HCT116 (cell line): ENCODE data around the gene DACH2. TPM values are rescaled to one million over a fixed set of nuclear protein-coding genes. Genes with fewer than 3 reads are reported as not detected.

Experiments used
- ATAC-seq: fragments of 200-7000 bp; cut with Tn5 transposase; 2 replicates; pipeline ENCODE4 v1.9.1; 2020; ENCODE audit warnings: mild to moderate bottlenecking, moderate library complexity
- BruUV-seq: library from RNA; stranded (reverse); fragments of 400-500 nt; replicated peaks from 2 replicates; lab custom pipeline; 2021; lab: Mats Ljungman, UMichigan
- CTCF ChIA-PET: fragments of 300-600 bp; sonication (Branson Sonifier 250); formaldehyde crosslinking; loops from one replicate; lab custom pipeline; 2021; ENCODE audit warnings: antibody characterized with exemption; lab: Charles Lee
- POLR2A ChIA-PET: fragments of 300-600, 350-600 bp; sonication (Branson Sonifier 250); formaldehyde crosslinking; loops from one replicate; lab custom pipeline; 2021; ENCODE audit warnings: antibody characterized with exemption; lab: Charles Lee
- RAD21 ChIA-PET, 2 experiments: fragments of 300-600 bp; sonication (Branson Sonifier 250); formaldehyde crosslinking; loops; one replicate each; lab custom pipeline; 2023; ENCODE audit warnings: low total read pairs in 2 of 2; ENCODE audit not compliant: uncharacterized antibody in 2 of 2, unreplicated experiment in 2 of 2, low non-redundant PET in 1 of 2; lab: Charles Lee
- DNase-seq: peaks from one replicate; pipeline ENCODE4 v3.0.0-alpha.2; 2010; ENCODE audit warnings: low read depth, low spot score
- H2AFZ ChIP-seq: fragments of 200-600 bp; shearing (Covaris generic), sonication (generic); 2 replicates; pipeline ENCODE4 v1.6.1; 2017; ENCODE audit warnings: low read depth, mixed run types, mixed read lengths, antibody characterized with exemption, low read length; ENCODE audit not compliant: poor library complexity, severe bottlenecking
- H3K27ac ChIP-seq: 2 replicates; pipeline ENCODE4 v1.5.1; 2012; ENCODE audit warnings: low read depth, low read length
- H3K27me3 ChIP-seq: fragments of 200-600 bp; sonication (generic); 2 replicates; pipeline ENCODE4 v1.6.1; 2016; ENCODE audit warnings: mixed run types, low read length, mixed read lengths; ENCODE audit not compliant: insufficient read depth
- H3K36me3 ChIP-seq, 2 experiments: fragments of 200-500 bp in 1 of 2; fragments of 200-600 bp in 1 of 2; sonication (Bioruptor generic) in 1 of 2; sonication (generic) in 1 of 2; 2 replicates each; pipeline versions ENCODE4 v1.5.1 to v1.6.1; 2014 to 2016; ENCODE audit warnings: low read length in 2 of 2, inconsistent platforms in 1 of 2, mixed read lengths in 1 of 2, mixed run types in 1 of 2; ENCODE audit not compliant: insufficient read depth in 2 of 2, control insufficient read depth in 1 of 2
- H3K4me1 ChIP-seq, 2 experiments: fragments of 200-600 bp in 1 of 2; sonication (generic) in 1 of 2; 2 replicates each; pipeline versions ENCODE4 v1.5.1 to v1.6.1; 2012 to 2017; ENCODE audit warnings: low read length in 2 of 2, inconsistent platforms in 1 of 2, mild to moderate bottlenecking in 1 of 2, mixed read lengths in 1 of 2, mixed run types in 1 of 2, moderate library complexity in 1 of 2; ENCODE audit not compliant: insufficient read depth in 2 of 2, control insufficient read depth in 1 of 2
- H3K4me2 ChIP-seq: fragments of 200-600 bp; sonication (generic); 2 replicates; pipeline ENCODE4 v1.6.1; 2017; ENCODE audit warnings: mixed run types, low read length, mixed read lengths
- H3K4me3 ChIP-seq, 2 experiments: fragments of 200-600 bp in 1 of 2; sonication (generic) in 1 of 2; replicated peaks in 1 of 2; 2 replicates each; pipeline ENCODE4 v1.5.1; 2011 to 2016; ENCODE audit warnings: low read length in 2 of 2, control low read depth in 1 of 2, low read depth in 1 of 2, mild to moderate bottlenecking in 1 of 2, mixed read lengths in 1 of 2, mixed run types in 1 of 2
- H3K79me2 ChIP-seq: fragments of 200-600 bp; sonication (generic); 2 replicates; pipeline ENCODE4 v1.6.1; 2017; ENCODE audit warnings: mild to moderate bottlenecking, mixed run types, low read length, moderate library complexity, mixed read lengths; ENCODE audit not compliant: insufficient read depth
- H3K9ac ChIP-seq: fragments of 200-600 bp; sonication (generic); 2 replicates; pipeline ENCODE4 v1.6.1; 2016; ENCODE audit warnings: low read length, mixed read lengths
- H3K9me2 ChIP-seq: fragments of 200-600 bp; sonication (generic), shearing (Covaris generic); 2 replicates; pipeline ENCODE4 v1.6.1; 2017; ENCODE audit warnings: mixed run types, mild to moderate bottlenecking, moderate library complexity; ENCODE audit not compliant: insufficient read depth
- H3K9me3 ChIP-seq, 2 experiments: fragments of 200-500 bp in 1 of 2; fragments of 200-600 bp in 1 of 2; sonication (Bioruptor generic) in 1 of 2; sonication (generic) in 1 of 2; 2 replicates each; pipeline ENCODE4 v1.6.1; 2014 to 2017; ENCODE audit warnings: low read length in 2 of 2, mixed read lengths in 2 of 2, inconsistent platforms in 1 of 2, low read depth in 1 of 2, mild to moderate bottlenecking in 1 of 2, mixed run types in 1 of 2, moderate library complexity in 1 of 2; ENCODE audit not compliant: control insufficient read depth in 1 of 2, insufficient read depth in 1 of 2
- H4K20me1 ChIP-seq: fragments of 200-600 bp; sonication (generic), shearing (Covaris generic); 2 replicates; pipeline ENCODE4 v1.6.1; 2017; ENCODE audit warnings: mixed run types, mild to moderate bottlenecking, moderate library complexity; ENCODE audit not compliant: insufficient read depth
- CBX3 ChIP-seq: IDR thresholded peaks from 2 replicates; pipeline ENCODE4 v1.6.1; 2012; ENCODE audit warnings: low read depth
- CEBPB ChIP-seq: IDR thresholded peaks from 2 replicates; pipeline ENCODE4 v1.6.1; 2012; ENCODE audit warnings: low read depth
- EGR1 ChIP-seq: IDR thresholded peaks from 2 replicates; pipeline ENCODE4 v1.6.1; 2012; ENCODE audit warnings: low read depth
- ELF1 ChIP-seq: IDR thresholded peaks from 2 replicates; pipeline ENCODE4 v1.6.1; 2012; ENCODE audit warnings: low read depth, borderline replicate concordance
- EZH2 ChIP-seq: fragments of 200-600 bp; sonication (generic); IDR thresholded peaks from 2 replicates; pipeline ENCODE4 v1.6.1; 2017; ENCODE audit warnings: antibody characterized with exemption, mixed run types
- EZH2phosphoT487 ChIP-seq: fragments of 200-600 bp; IDR thresholded peaks from 2 replicates; pipeline ENCODE4 v1.6.1; 2018; ENCODE audit warnings: antibody characterized with exemption, borderline replicate concordance
- FOSL1 ChIP-seq: IDR thresholded peaks from 2 replicates; pipeline ENCODE4 v1.6.1; 2012; ENCODE audit warnings: low read depth
- JUND ChIP-seq: IDR thresholded peaks from 2 replicates; pipeline ENCODE4 v1.6.1; 2012
- POLR2A ChIP-seq: IDR thresholded peaks from 2 replicates; pipeline ENCODE4 v1.7.0; 2011; ENCODE audit warnings: borderline replicate concordance; ENCODE audit not compliant: insufficient read depth, insufficient read length; ENCODE audit errors: extremely low read depth
- POLR2AphosphoS5 ChIP-seq: IDR thresholded peaks from 2 replicates; pipeline ENCODE4 v1.6.1; 2011; ENCODE audit warnings: mild to moderate bottlenecking, low read depth, low read length, moderate library complexity
- RAD21 ChIP-seq: IDR thresholded peaks from 2 replicates; pipeline ENCODE4 v1.6.1; 2012; ENCODE audit warnings: low read depth, mild to moderate bottlenecking
- SIN3A ChIP-seq: IDR thresholded peaks from 2 replicates; pipeline ENCODE4 v1.6.1; 2012; ENCODE audit warnings: low read depth
- TCF7L2 ChIP-seq: IDR thresholded peaks from 2 replicates; pipeline ENCODE4 v1.7.0; 2011; ENCODE audit warnings: borderline replicate concordance, inconsistent platforms; ENCODE audit not compliant: insufficient read depth, insufficient read length; ENCODE audit errors: extremely low read depth
- YY1 ChIP-seq: IDR thresholded peaks from 2 replicates; pipeline ENCODE4 v1.6.1; 2011; ENCODE audit warnings: low read length, low read depth, moderate library complexity, mild to moderate bottlenecking; ENCODE audit not compliant: insufficient replicate concordance; ENCODE audit errors: extremely low read depth
- ZFX ChIP-seq: fragments of 450-650 bp; IDR thresholded peaks from 2 replicates; pipeline ENCODE4 v1.6.1; 2017
- ZNF274 ChIP-seq: fragments of 200-500 bp; sonication (Bioruptor generic); IDR thresholded peaks from 2 replicates; pipeline ENCODE4 v1.6.1; 2014; ENCODE audit warnings: mild to moderate bottlenecking, low read depth, low read length, inconsistent platforms
- intact Hi-C: fragments of 100-400 bp; cut with micrococcal nuclease; formaldehyde crosslinking; loops from 2 replicates; pipeline ENCODE4 v1.10.0; 2022
- total RNA-seq: library from RNA; stranded (reverse); gene quantifications from one replicate; pipeline ENCODE4 v1.2.1, GENCODE V29; 2021; ENCODE audit not compliant: unreplicated experiment
- TF ChIP-seq, protein P1 (sequence below), 3 experiments: fragments of 200-600 bp in 1 of 3; sonication (generic) in 1 of 3; IDR thresholded peaks in 2 of 3; conservative IDR thresholded peaks in 1 of 3; 2 replicates each; pipeline ENCODE4 v1.5.1; 2012 to 2017; ENCODE audit warnings: low read depth in 2 of 3, low read length in 2 of 3, antibody characterized with exemption in 1 of 3, borderline replicate concordance in 1 of 3, control low read depth in 1 of 3, mild to moderate bottlenecking in 1 of 3, mixed read lengths in 1 of 3, mixed run types in 1 of 3, moderate library complexity in 1 of 3; ENCODE audit not compliant: insufficient read depth in 1 of 3
- TF ChIP-seq, protein P2 (sequence below): IDR thresholded peaks from 2 replicates; pipeline ENCODE4 v1.6.1; 2011; ENCODE audit warnings: mild to moderate bottlenecking, low read length, moderate library complexity; ENCODE audit not compliant: insufficient replicate concordance; ENCODE audit errors: extremely low read depth
- TF ChIP-seq, protein P3 (sequence below): IDR thresholded peaks from 2 replicates; pipeline ENCODE4 v1.6.1; 2012

The DACH2 gene
- total RNA-seq, 1 experiment from 2014 or later: not detected

DNA sequence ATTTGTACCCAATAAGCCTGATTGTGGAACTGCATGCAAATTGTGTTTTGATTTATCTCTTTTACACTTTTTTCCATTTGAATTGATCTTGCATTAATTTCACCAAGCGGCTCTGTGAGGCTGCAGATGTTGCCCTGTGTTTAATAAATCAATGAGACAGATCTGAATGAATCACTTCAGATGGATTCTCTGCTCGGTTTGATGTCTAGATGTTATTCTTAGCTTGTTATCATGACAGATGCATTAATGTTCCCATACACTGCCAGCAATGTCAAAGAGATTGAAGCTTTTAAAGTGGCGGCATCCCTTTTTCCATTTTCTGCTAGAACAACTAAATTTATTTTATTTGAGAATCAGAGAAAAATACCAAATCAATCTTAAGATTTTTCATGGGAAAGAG is 6.3 kb downstream of the DACH2 start:
- TF ChIP-seq ZFX (no peak), ZNF274 (no peak), YY1 (no peak), ELF1 (no peak), RAD21 (no peak), CBX3 (no peak), TCF7L2 (no peak), POLR2AphosphoS5 (no peak), POLR2A (no peak), FOSL1 (no peak), EGR1 (no peak), CEBPB (no peak), SIN3A (no peak), EZH2 (no peak), JUND (no peak), EZH2phosphoT487 (no peak)
- TF ChIP-seq, protein P1, sequence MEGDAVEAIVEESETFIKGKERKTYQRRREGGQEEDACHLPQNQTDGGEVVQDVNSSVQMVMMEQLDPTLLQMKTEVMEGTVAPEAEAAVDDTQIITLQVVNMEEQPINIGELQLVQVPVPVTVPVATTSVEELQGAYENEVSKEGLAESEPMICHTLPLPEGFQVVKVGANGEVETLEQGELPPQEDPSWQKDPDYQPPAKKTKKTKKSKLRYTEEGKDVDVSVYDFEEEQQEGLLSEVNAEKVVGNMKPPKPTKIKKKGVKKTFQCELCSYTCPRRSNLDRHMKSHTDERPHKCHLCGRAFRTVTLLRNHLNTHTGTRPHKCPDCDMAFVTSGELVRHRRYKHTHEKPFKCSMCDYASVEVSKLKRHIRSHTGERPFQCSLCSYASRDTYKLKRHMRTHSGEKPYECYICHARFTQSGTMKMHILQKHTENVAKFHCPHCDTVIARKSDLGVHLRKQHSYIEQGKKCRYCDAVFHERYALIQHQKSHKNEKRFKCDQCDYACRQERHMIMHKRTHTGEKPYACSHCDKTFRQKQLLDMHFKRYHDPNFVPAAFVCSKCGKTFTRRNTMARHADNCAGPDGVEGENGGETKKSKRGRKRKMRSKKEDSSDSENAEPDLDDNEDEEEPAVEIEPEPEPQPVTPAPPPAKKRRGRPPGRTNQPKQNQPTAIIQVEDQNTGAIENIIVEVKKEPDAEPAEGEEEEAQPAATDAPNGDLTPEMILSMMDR (IDR thresholded peaks at IDR 0.05 in 2 of 3, conservative IDR thresholded peaks at IDR 0.05 in 1 of 3; ENCODE audit: borderline replicate concordance in 1 of 3, insufficient read depth in 1 of 3, low read depth in 2 of 3, low read length in 2 of 3): no peak
- TF ChIP-seq, protein P2, sequence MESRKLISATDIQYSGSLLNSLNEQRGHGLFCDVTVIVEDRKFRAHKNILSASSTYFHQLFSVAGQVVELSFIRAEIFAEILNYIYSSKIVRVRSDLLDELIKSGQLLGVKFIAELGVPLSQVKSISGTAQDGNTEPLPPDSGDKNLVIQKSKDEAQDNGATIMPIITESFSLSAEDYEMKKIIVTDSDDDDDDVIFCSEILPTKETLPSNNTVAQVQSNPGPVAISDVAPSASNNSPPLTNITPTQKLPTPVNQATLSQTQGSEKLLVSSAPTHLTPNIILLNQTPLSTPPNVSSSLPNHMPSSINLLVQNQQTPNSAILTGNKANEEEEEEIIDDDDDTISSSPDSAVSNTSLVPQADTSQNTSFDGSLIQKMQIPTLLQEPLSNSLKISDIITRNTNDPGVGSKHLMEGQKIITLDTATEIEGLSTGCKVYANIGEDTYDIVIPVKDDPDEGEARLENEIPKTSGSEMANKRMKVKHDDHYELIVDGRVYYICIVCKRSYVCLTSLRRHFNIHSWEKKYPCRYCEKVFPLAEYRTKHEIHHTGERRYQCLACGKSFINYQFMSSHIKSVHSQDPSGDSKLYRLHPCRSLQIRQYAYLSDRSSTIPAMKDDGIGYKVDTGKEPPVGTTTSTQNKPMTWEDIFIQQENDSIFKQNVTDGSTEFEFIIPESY: no peak
- TF ChIP-seq, protein P3, sequence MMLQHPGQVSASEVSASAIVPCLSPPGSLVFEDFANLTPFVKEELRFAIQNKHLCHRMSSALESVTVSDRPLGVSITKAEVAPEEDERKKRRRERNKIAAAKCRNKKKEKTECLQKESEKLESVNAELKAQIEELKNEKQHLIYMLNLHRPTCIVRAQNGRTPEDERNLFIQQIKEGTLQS: no peak
- Histone ChIP-seq H2AFZ (no peak overlapping the region), H3K4me3 (no peak overlapping the region), H3K9me3 (no peaks in the 10 kb centered on the region), H3K9me2 (no peaks in the 10 kb centered on the region), H3K79me2 (no peaks in the 10 kb centered on the region), H4K20me1 (no peaks in the 10 kb centered on the region), H3K4me2 (no peak overlapping the region), H3K36me3 (no peaks in the 10 kb centered on the region), H3K4me1 (no peaks in the 10 kb centered on the region), H3K9ac (no peak overlapping the region), H3K27ac (no peak overlapping the region), H3K27me3 (no peaks in the 10 kb centered on the region)
- ChIA-PET CTCF (no interaction called here), RAD21 (no interaction called here), POLR2A (no interaction called here)
- intact Hi-C loops: no loop called here
- DNase-seq (no peak), ATAC-seq (no peak)
- no TSS peak for BruUV-seq
